UCSD-AML1 (cell line): ENCODE results near the gene MMP2.
A peak's percentile ranks its signal among the peaks of the same experiment; 100 is the strongest.

Source experiments
- DNase-seq: peaks from one replicate; lab custom pipeline; 2025; ENCODE audit not compliant: unreplicated experiment; lab: John Stamatoyannopoulos, UW

MMP2 gene

GRCh38 chr16:55491691-55492090 is 12.7 kb downstream of the MMP2 start:
- DNase-seq, result no peak

GRCh38 chr16:55492756-55493380 is 13.9 kb downstream of the MMP2 start:
- DNase-seq, result no peak

GRCh38 chr16:55494994-55495421 is 16.0 kb downstream of the MMP2 start:
- DNase-seq, result peak; percentile 50

GRCh38 chr16:55495616-55496289 is 16.8 kb downstream of the MMP2 start:
- no peak for DNase-seq

GRCh38 chr16:55496509-55497145 is 17.6 kb downstream of the MMP2 start:
- no peak for DNase-seq

GRCh38 chr16:55497558-55497957 is 18.6 kb downstream of the MMP2 start:
- DNase-seq, result no peak

GRCh38 chr16:55498101-55498500 is 19.1 kb downstream of the MMP2 start:
- no peak for DNase-seq

GRCh38 chr16:55499281-55499680 is 20.3 kb downstream of the MMP2 start:
- no peak for DNase-seq

GRCh38 chr16:55499951-55500529 is 21.0 kb downstream of the MMP2 start:
- peak; percentile 77 for DNase-seq

- peak; percentile 62 for DNase-seq
These were observed 21.6 kb downstream of the MMP2 start for GRCh38 chr16:55500530-55501011.

GRCh38 chr16:55501549-55502322 is 22.7 kb downstream of the MMP2 start:
- DNase-seq, result no peak

GRCh38 chr16:55502801-55503366 is 23.9 kb downstream of the MMP2 start:
- DNase-seq, result no peak

GRCh38 chr16:55503726-55504550 is 24.9 kb downstream of the MMP2 start:
- no peak for DNase-seq

GRCh38 chr16:55505333-55506015 is 26.5 kb downstream of the MMP2 start:
- no peak for DNase-seq

- DNase-seq, result no peak
These were observed 27.1 kb downstream of the MMP2 start for GRCh38 chr16:55506083-55506482.

- DNase-seq, result no peak
These were observed 27.7 kb downstream of the MMP2 start for GRCh38 chr16:55506708-55507107.

- DNase-seq, result no peak
These were observed 29.4 kb downstream of the MMP2 start for GRCh38 chr16:55508271-55508921.
